Measurements from ENCODE around the gene BANP.
"Not testable (repeated sequence)": the region's sequence is repeated elsewhere in the genome, so short reads cannot be mapped to it uniquely, and the experiment has no call there.

Gene BANP

DNA sequence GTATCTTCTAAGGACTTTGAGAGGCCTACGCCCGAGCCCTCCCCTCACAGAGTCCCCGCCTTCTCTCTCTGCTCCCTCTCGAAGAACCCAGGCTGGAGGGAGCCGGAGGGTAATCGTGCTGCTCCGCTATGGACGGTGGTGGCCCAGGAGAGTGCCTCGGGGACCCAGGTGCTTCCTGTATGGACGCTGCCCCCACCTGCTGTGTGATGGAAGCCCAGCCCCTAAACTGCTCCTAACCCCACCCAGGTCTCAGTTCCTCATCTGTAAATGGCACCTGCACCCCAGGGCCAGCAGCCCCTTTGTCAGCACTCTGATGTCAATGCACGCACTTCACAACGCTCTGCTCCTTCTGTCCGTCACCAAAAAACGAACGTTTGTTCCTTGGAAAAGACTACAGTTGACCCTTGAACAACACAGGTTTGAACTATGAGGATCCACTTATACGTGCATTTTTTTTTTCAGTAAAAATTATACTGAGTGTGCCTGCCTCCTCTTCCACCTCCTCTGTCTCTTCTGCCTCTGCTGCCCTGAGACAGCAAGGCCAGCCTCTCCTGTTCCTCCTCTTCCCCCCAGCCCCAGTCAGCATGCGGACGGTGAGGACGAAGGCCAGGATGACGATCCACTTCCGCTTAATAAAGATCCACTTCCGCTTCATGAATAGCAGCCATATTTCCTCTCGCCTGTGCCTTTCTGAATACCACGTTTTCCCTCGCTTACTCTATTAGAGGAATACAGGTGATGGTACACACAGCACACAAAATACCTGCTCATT is 118.3 kb downstream of the BANP start:
- DNase-seq = no peak

DNA sequence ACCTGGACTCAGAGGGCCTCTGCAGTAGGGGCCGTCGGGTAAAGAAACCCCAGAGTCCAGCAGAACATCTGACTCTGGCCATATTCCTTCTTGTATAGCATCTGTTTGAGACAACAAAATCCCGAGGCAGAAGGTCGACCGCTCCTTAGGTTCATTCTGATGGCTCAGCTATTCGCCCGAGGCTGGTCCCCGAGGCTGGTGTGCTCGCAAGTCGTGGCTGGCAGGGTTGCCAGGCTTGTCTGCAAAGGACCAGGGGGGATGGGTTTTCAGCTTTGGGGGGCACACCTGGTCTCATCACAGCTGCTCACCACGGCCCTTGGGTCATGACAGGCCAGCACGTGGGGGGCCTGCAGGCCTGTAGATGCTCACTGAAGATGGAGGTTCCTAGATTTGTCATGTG is 119.1 kb downstream of the BANP start:
- peak; percentile 10 to 68 for DNase-seq

- no peak for DNase-seq
Observed at GRCh38 chr16:88070989-88071625, 119.9 kb downstream of the BANP start.

- DNase-seq = no peak
Observed at GRCh38 chr16:88071908-88072307, 120.7 kb downstream of the BANP start.

DNA sequence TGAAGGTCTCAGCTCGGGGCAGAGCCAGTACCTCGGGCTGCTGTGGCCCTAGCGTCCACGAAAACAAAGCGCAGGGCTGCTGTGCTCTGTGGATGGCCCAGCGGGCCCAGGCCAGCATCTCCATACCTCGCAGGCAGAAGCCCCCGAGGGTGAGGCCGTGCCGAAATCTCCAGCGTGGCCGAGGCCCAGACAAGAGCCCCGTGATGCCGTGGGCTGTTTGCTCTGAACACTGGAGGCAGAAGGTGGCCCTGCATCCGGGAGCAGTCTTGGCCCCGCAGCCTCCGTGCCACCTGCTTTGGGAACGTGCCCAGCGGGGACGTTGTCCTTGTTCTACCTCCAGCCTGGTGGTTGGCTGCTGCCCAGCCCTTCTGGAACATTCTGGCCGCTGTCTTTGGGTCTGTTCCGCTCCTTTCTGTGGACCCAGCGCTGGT is 121.4 kb downstream of the BANP start:
- no peak for DNase-seq

- DNase-seq = no peak
Observed at GRCh38 chr16:88073201-88073721, 122.0 kb downstream of the BANP start.

DNA sequence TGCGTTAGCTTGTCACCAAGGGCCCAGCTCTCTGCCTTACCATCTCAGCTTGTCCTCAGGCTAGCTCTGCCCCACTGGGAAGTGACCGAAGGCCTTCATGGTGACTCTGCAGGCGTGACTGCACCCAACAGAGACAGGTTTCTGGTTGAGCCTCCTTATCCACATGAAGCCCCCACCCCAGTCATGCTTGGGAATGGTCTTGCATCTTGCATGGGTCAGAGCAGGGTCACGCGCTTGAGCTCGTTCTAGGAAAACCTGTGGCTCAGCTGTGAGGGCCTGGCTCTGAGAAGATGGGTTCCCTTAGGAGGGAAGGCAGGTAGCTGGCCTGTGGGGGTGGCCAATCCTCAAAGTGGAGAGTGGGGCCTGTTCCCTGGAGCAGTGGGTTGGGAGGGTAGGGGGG is 122.8 kb downstream of the BANP start:
- DNase-seq = no peak

DNA sequence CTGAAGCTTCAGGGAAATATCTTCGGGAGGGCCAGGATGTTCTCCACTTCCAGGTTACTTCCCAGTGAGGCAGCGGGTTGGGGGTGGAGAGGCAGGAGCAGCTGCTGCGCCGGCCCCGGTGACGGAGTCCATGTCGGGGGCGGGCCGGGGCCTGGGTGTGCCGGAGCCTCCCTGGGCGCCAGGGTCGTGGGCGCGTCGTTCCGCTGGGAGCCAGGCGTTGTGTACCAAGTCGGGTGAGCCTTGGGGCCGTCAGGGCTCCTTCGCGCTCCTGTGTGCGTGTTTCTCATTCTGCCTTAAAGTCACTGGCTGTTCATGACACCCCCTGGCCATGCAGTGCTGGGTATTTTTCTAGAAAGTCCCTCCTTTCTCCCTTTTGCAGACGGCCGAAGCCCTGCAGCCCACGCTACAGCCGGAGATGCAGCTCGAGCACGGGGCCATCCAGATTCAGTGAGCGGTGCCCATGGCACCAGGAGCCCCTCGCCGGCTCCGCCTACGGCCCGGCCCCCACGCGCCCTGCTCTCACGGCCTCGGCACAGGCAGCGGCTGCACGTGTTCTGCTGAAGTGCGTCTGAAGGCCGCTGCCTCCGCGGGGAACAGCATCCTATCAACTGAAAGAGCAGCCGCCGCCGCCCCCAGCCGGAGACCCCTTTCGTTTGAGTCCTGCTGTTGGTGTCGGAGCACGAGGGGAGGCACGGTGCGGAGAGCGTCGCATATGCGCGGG is 125.1 kb downstream of the BANP start:
- no peak for DNase-seq

DNA sequence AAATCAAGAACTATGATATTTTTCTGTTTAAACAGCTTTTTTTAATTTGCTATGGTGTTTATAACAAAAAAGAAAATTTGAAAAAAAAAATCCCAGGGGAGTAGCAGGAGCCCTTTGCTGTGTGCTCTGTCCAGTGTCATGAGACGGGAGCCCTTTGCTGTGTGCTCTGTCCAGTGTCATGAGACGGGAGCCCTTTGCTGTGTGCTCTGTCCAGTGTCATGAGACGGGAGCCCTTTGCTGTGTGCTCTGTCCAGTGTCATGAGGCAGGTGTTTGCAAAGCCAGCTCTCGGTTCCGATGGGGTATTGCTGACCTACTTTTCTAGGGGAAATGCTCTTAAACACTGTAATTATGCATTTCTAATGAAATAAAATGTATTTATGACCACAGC is 125.7 kb downstream of the BANP start:
- DNase-seq = not testable (repeated sequence)

GRCh38 chr16:88077328-88078108 is 126.3 kb downstream of the BANP start:
- DNase-seq = no peak

DNA sequence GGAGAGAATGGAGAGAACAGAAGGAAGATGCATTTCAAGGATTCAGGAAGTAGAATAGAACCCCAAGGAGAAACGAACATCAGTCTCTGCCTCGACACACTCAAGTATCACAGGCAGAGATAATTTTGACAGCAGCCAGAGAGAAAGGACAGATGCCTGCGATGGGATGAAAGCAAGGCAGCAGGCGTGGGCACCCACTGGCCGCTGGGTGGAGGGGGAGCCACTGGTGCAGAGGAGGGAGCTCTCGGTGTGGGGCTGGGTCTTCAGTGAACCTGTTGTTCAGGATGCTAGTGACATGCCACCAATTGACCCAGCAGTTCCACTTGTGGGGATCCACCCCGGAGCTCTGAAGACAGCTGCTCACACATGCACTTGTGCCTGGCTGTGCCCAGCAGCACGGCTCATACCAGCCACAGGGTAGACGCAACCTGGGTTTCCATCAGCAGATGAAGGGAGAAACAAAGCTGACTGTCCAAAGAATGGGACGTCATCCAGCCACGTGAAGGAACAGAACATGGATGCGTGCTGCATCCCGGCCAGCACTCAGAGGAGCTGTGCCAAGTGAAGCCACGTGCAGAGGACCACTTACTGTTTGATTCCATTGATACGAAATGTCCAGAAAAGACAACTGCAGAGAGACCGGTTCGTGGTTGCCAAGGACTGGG is 127.0 kb downstream of the BANP start:
- no peak for DNase-seq

DNA sequence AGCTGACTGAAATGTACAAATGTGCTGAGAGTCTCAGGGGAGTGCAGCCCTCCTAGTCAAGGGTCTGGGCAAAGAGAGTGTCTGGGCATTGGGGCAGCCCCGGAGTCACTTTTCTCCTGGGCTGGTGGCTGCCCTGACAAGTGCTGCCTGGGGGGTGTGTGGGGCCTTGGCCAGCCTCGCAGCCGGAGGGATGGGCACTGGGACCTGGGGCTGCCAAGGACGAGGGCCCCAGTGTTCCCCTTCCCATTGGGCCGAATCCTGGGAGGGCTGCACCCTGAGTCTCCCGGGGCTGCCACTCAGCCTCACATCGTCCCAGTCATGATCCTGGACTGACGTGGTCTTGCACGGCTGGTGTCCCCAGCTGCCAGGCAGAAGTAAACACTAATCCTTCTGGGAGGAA is 132.3 kb downstream of the BANP start:
- no peak for DNase-seq

DNA sequence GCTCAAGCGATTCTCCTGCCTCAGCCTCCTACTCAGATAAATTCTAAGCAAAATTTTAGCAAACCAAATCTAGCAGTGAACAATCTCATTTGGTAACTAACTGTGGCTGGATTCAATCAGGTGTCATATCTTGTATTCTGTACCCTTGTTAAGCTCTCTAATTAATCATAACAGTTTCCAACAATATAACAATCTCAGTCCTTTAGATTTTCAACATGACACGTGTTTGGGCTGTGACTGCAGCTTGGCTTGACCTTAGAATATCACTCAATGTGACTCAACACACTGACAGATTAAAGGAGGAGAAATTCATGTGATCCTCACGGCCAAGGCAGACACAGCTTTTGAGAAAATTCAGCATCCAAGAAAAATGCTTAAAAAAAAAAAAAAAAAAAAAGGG is 133.6 kb downstream of the BANP start:
- no peak for DNase-seq

DNA sequence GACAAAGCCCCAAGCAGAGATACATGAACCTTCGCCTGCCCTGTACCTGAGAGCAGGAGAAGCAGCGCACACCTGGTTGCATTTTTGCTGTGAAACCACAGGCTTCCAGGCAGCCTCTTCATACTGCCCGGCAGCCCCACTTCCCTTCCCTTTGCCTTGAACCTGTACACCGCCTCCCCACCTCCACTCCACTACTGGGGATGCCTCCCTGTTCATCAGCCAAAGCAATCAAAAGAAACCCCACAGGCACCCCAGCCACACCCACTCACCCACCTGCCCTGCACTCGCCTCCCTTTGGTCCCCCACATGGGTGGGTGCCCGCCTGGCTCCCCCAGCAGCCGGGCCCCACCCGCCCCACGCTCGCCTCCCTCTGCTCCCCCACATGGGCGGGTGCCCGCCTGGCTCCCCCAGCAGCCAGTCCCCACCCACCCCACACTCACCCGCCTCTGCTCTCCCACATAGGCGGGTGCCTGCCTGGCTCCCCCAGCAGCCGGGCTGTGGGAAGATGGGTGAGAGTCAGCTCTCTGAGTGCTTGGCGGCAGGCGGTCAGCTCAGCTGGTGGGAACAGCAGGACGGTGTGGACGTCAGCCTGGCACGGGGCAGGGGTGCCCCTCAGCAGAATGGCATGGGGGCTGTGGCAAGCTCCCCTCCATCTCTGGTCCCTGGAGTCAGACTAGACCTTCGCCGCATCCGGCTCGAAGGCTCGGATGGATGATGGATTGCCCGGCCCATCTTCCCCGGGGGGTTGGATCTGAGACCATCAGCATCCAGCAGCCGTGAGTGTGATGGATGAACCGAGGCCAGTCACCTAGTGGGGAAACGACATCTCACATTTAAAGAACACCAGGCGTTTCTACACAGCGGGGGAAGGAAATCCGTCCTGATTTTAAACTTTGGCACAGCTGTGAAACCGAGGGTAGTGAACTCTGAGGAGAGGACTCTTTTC is 135.6 kb downstream of the BANP start:
- DNase-seq = no peak

DNA sequence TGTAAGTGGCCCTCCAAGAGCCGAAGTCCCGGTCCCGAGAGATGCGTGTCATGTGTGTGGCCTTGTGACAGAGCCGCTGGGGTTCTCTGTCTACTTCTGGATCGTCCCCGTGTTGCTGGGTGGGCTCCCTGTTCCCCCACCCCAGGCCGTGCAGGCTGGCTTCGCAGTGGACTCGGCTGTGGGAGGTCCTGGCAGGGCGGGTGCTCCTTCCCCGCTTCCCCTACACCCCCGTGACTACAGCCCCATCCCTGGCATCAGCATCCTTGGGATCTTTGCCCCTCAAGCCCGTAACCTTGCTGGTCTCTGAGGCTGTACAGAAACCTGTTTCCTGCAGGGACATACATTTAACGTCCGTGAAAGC is 136.3 kb downstream of the BANP start:
- no peak for DNase-seq

DNA sequence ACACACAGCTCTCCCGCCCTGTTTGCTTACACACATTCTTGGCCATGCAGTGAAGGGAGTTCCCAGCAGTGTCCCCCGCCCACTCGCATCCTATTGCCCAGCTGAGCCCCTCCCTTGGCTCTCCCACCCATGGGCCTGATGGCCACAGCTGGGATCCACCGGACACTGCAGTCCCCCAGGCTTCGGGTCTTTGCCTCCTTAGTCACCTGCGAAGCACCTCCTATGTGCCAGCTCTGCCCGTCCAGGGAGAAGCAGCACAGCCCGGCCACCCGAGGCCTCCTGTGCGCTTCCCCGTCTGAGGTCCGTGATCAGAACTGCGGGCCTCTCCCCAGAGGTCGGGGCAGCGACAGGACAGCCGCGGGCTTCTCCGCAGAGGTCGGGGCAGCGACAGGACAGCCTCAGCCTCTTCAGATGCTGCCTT is 136.9 kb downstream of the BANP start:
- DNase-seq = no peak

DNA sequence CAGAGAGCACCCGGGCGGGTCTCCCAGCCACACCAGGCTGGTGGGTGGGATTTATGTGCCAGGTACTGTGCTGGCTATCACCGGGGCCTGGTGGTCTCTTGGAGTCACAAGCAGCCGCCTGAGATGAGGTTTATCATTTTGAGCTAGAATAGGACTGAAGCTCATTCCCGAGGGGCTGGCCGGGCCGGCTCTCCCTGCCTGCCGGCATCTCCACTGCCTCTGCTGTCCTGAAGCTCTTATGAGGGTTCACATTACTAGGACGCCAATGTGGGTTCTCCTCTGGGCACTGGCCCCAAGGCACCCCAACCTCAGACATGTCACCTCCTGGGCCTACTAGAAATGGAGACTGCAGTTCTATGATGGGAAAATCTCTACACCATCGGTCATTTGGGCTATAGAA is 137.4 kb downstream of the BANP start:
- not testable (repeated sequence) for DNase-seq

GRCh38 chr16:88089071-88089470 is 137.8 kb downstream of the BANP start:
- not testable (repeated sequence) for DNase-seq

DNA sequence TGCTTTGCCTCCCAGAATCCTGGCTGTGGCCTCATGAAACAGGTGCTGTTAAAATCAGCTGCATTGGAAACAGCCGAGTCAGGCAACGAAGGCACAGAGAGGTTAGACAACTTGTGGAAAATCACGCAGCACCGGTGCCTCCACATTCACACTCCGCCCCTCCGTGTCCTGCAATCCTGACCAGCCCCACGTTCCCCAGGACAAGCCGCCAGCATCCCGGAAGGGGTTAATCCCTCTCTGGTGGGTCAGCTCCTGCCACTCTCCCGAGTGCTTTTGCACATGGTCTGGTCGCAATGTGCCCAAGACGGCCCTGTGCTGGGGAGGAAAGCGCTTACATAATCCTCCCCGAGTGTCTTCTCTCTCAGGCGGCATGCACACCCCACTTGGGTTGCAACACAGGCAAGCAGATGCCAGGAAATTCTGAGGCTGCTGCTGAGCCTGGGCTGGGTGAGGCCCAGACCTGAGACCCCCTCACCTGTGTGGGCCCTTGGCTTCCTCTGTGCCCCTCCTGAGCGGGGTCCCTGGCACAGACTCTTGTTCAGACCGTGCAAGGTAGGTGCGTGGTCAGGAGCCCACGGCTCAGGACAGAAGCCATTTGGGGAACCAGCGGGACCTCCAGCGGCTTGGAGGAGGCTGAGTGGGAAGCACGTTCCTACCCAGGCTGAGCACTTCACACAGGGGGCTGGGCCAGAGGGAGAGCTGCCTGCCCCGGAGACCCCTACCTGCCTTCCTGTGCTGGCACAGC is 138.6 kb downstream of the BANP start:
- peak in 1 of 2 experiments; percentile 8 for DNase-seq
